Middle frontal gyrus (tissue), 1 donor: Measurements from ENCODE around the gene PDE11A.
"Not testable (repeated sequence)": the region's sequence is repeated elsewhere in the genome, so short reads cannot be mapped to it uniquely, and the experiment has no call there.

ENCODE experiments used
- DNase-seq: peaks from one replicate; pipeline ENCODE4 v3.0.0-alpha.2; 2015; ENCODE audit warnings: low spot score; ENCODE audit errors: extremely low spot score

Gene PDE11A

DNA sequence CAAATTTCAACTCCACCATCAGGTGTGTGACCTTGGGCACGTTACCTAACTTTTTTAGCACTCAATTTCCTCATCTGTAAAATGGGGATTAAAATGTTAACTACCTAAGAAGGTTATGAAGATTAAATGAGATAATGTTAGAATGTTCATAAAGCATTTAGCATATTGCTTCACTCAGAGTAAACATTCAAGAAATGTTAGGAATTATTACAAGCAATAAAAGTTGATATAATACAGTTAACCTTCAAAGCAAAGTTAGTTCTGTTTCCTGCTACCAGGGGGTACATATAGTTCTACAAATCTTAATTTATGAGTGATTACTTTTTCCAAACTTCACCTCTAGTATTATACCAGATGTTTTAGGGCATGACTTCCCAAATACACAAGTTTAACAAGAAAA lies 254.2 kb downstream of the PDE11A start:
- DNase-seq, result no peak

DNA sequence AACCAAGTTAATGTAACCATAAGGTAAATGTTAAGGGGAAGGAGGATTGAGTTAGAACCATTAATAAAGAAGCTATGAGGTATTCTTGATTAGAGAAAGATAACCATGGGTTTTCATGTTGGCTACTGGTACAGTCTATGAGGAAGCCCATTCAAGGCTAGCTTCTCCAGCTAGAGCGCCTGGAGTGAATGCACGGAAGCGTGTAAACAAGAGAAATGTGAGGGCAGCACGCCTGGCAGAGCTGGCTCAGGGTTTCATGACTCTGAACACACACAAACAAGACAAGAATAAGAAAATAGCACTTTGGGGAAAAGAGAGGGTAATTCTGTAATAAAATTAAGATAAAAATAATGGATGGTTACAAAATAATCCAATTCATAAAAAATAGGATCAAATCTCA lies 255.3 kb downstream of the PDE11A start:
- no peak for DNase-seq

DNA sequence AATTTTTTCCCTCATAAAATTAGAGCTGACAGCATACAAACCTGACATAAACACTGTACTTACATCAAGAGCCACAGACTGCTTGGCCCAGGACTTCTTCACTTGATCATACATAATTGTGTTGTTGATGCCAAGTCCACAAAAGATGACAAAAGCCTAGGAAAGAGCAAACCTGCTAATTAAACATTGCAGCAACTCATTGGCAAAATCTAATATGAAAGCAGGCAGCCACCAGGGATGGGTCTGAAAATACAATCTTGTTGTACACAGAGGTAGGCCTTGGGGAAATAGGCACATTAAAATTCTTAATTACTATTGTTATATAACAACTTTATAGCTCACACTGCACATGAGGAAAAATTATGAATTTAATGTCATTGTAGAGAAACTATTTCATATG lies 255.8 kb downstream of the PDE11A start:
- no peak for DNase-seq

- DNase-seq, result no peak
Measured at GRCh38 chr2:177812713-177813396, 259.7 kb downstream of the PDE11A start.

GRCh38 chr2:177810906-177811305 lies 261.7 kb downstream of the PDE11A start:
- no peak for DNase-seq

GRCh38 chr2:177808984-177809809 lies 263.4 kb downstream of the PDE11A start:
- DNase-seq, result no peak

DNA sequence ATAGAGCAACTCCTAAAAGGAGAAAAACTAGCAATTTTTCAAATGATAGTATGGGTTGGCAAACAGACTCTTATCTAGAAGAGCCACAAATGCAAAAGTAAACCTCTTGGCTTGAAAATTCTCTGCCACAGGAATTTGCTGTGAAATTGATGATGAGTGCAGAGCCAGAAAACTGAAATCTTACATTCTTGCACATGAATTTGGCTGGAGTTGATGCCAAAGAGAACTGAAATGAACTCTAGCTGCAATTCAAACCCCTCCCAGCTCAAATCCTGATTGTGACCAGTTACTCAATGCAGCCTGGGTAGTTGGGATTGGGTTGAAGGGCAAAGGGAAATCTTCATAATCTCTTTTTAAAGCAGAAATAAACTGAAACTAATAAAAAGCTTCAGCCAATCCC lies 266.6 kb downstream of the PDE11A start:
- DNase-seq, result no peak

DNA sequence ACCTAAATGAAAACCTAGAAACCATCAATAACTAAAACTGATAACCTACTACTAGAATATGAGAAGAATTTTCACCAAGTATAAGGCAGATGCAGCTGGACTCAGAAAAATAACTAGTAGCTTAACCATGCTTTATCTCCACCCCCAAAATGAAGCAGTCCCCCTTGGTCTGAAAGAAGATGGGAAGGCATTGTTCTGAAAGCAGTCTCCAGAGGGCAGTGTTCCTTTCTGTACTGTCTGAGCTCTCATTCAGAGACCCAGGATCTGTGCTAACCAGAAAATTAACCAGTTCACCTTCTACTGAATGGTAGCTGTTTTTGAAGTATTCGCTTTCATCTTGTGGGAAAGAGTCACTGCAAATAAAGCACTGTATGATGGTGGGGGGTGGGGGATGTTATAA lies 273.0 kb downstream of the PDE11A start:
- no peak for DNase-seq

DNA sequence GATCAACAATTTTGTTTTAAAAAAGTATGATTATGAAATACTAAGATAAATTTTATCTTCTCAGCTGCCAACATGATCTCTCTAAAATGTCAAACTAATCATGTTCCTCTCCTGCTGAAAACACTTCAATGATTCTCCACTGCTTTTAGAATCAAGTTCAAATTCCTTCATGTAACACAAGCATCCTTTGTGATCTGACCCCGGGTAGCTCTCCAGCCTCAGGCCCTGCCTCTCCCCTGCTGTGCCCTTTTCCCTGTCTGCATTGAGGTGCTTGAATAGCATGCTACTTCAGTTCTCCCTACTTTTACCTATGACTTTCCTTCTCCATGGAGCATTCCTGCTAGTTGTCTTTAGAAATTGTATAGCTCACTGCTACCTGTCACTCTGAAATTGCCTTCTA lies 274.8 kb downstream of the PDE11A start:
- DNase-seq, result no peak

DNA sequence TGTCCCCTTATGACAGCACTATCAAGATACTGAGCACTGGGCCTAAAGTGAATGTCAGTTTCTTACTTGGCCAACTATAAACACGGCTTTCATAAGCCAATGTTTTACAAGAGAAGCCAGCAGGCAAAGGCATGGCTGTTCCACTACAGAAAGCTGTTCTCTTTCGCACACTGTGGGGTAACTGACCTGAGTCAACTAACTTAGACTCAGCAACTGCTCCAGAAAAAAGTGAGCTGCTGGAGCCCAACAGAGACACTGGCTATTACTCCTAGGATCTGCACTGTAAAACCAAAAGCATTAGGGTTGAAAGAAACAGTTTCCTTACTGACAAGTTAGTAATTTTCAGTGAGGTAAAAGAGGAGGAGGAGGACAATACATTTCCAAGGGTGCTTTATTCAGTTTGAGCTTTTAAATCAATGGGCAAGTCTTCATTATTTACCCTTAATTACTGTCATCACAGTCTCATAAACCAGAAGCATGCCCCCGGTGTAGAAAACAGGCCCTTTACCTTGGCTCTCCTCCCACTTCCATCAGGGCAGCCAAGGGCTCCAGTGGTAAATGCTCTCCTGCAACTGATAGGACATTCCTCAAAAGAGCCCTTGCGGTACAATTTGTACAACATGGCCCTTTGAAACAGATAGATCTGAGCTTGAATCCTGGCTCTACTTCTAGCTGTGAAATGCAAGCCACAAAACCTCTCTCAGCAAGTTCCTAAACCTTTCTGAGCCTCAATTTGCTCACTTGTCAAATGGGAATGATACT lies 275.7 kb downstream of the PDE11A start:
- DNase-seq, result no peak

DNA sequence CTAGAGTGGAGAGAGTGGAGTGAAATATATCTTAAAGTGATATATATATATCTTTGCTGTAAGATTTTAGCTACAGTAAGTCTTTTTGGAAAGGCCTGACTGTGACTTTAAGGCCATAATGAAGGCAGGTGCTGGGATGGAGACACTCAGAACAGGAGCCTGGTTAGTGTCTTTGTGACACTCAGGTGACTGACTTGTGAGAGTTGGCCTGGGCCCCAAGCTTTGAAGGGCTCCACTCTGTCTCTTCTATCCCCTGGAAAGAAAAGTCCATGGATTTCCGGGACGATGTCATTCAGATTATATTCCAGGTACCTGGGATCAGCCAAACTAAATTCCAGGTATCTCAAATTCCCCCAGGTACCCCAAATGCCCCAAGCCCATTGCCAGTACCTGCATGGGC lies 276.6 kb downstream of the PDE11A start:
- no peak for DNase-seq

- not testable (repeated sequence) for DNase-seq
Measured at GRCh38 chr2:177785143-177785542, 287.4 kb downstream of the PDE11A start.

GRCh38 chr2:177784745-177785067 lies 287.9 kb downstream of the PDE11A start:
- DNase-seq, result no peak

- no peak for DNase-seq
Measured at GRCh38 chr2:177783835-177784744, 288.5 kb downstream of the PDE11A start.

DNA sequence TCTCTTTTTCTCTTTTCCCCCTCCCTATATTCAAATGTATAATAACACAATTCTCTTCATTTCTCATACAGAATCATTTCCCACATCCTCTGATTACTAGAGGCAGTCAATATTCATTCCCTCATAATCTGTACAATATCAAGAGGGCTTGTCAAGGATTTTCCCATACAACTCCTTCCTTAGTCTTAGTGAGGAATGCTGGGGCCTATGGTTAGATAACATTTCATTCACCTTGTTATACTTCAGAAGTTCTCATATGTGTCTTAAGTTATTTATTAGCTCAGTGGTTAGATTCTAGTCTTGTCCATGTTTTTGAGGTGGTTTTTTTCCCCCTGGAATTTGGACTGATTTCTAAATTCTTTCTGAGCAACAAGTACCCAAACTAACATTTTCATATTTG lies 289.5 kb downstream of the PDE11A start:
- no peak for DNase-seq

- no peak for DNase-seq
Measured at GRCh38 chr2:177782613-177783012, 290.0 kb downstream of the PDE11A start.

DNA sequence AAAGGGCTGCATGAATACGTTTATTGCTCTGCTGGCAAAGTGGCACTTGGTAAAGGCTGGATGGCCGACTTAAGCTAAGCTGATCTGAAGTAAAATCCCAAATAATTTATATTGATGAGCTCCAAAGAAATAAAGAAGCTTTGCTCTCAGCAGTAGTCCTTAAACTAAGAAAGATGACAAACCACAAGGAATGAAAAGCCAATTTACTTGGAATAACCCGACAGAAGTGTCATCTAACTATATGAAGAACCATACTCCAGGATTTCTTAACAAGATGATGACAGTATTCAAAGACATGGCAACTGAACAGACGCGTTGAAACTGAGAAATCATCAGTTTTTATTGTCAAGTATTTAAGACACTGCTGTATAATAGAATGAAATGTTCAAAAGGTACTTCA lies 294.1 kb downstream of the PDE11A start:
- no peak for DNase-seq

GRCh38 chr2:177772529-177772928 lies 300.0 kb downstream of the PDE11A start:
- DNase-seq, result no peak

- DNase-seq, result no peak
Measured at GRCh38 chr2:177771191-177771590, 301.4 kb downstream of the PDE11A start.

GRCh38 chr2:177767768-177768167 lies 304.8 kb downstream of the PDE11A start:
- no peak for DNase-seq

DNA sequence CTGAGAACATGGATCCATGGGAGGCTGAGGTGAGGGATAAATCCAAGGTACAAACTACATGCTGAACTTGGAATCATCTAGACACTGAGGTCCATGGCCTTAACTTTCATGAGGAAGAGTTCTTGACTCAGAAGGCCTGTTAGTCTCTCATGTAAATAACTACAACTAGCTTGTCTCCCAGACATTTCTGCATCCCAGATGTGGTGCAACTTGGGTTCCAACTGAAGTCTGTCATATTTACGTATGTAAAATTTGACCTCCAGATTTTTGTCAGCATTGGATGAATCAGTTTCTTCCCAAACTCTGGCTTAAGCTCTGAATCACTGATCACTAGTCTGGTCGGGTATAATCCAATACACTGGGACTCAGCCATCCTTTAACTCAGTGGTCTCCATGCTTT lies 306.9 kb downstream of the PDE11A start:
- no peak for DNase-seq
